GM12865 (cell line): Measurements from ENCODE around the gene EFHD2.

ENCODE experiments used
- DNase-seq: peaks from one replicate; pipeline ENCODE4 v3.0.0; 2010; ENCODE audit warnings: low read depth
- H3K4me3 ChIP-seq: 2 replicates; pipeline ENCODE4 v1.5.1; 2011; ENCODE audit warnings: mild to moderate bottlenecking, low read depth, low read length, control low read depth
- CTCF ChIP-seq: IDR thresholded peaks from 2 replicates; pipeline ENCODE4 v1.5.1; 2011; ENCODE audit warnings: low read length, control low read depth, low read depth, inconsistent platforms; ENCODE audit not compliant: insufficient read depth; ENCODE audit errors: missing control alignments

EFHD2 gene

DNA sequence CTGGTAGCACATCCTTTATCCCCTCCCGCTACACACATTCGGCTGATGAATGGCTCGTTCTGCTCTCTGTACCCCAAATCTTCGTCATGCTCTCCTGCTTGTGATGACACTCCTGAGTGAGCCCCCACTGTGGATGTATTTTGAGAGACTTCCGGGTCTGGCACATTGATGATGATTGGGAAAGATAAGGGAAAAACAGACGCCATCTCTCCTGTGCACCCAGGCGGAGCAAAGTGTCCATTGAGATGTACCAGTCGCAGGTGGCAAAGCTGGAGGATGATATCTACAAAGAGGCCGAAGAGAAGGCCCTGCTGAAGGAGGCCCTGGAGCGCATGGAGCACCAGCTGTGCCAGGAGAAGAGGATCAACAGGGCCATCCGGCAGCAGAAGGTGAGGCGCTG is 27.9 kb upstream of the EFHD2 start:
- DNase-seq = no peak
- H3K4me3 ChIP-seq = no peak overlapping the region
- no peak for TF ChIP-seq CTCF

DNA sequence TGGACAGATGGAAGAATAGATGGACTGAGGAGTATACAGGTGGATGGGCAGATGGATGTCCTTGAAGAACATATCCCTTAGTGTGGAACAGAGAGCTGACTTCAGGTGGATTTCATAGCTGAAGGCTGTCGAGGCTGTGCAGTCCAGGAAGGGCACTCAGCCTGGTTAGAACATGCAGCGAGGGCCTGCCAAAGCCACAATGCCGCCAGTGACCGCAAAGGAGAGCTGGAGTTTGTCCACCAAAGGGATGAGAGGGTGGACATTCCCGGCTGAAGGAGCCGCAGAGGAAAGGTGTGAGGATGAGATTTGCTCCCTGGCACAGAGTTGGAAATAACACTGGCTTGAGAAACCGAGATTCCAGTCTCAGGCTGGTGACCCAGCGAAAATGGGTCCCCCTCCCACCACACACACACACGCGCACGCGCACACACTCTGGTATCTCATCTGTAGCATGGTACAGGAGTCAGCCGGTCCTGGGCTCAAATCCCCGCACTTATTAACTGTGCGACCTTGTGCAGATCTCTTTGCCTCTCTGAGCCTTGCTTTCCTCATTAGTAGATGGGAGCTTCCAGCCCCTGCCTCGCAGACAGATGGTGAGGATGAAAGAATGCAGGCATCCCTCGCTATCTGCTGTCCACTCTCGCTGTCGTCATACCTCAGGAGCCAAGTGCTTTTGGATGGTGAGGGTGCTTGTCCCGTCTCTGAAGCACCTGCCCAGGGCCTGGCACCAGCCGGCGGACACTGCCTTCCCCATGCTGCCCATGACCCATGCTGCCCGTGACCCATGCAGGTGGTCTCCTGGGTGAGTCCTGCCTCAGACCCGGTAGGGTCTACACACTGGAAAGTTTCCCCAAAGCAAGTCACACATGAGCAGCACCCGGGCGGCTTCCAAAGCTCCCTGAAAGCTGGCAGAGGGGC is 26.8 kb upstream of the EFHD2 start:
- no peak for DNase-seq
- no peak overlapping the region for H3K4me3 ChIP-seq
- TF ChIP-seq CTCF = no peak

DNA sequence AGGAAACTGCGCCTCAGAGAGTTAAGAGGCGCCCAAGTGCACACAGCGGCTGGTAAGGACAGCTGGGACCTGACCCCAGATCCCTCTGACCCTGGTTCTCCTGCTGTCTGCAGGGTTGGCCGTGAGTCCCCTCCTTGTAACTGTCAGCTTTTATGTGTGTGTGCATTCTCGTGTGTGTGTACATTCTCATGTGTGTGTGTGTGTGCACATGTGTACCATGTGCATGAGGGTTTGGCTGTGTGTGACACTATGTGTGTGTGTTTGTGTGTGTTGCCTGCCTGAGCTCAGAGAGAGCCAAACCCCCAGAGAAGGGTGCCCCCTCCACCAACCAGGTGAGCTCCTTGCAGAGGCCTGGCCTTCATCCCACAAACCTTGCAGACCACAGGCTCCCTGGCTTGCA is 25.9 kb upstream of the EFHD2 start:
- H3K4me3 ChIP-seq = no peak overlapping the region
- no peak for TF ChIP-seq CTCF
- no peak for DNase-seq

DNA sequence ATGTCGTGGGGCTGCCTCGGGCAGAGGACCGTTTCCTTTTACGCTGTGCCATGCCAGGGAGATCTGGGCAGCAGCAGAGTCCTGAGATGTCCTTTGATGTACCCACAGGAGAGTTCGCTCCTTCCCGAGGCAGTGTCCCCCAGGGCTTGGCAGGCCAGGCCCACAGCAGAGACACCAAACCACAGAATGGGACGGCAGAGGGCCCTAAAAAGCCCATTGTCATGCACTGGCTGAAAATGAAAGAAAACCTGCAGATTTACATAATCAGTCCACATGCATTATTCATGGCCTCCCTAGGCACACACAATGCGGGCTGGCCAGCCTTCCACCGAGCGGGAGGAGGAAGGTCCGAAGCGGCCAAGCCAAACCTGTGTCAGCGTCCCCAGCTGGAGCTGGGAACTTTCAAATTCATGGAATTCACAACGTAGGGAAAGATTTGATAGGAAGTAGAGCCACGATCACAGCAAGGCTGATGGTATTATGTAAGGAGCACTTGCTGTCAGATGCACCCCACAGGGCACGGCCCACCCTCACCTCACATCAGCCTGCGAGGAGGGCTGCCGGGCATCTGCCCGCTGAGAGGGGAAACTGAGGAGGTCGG is 25.3 kb upstream of the EFHD2 start:
- DNase-seq = peak; percentile 38
- no peak overlapping the region for H3K4me3 ChIP-seq
- TF ChIP-seq CTCF = no peak

GRCh38 chr1:15385420-15385819 is 24.3 kb upstream of the EFHD2 start:
- H3K4me3 ChIP-seq = no peak overlapping the region
- DNase-seq = no peak
- no peak for TF ChIP-seq CTCF

- no peak for TF ChIP-seq CTCF
- peak; percentile 20 for DNase-seq
- H3K4me3 ChIP-seq = no peak overlapping the region
Observed at GRCh38 chr1:15386164-15386749, 23.4 kb upstream of the EFHD2 start.
